Sigmoid colon (tissue), 4 donors: ENCODE data around the gene COX7A2L.

Experiments used
- EP300 ChIP-seq, 4 donors: sonication (generic); formaldehyde crosslinking; IDR thresholded peaks; one replicate each; pipeline ENCODE4 v1.6.1; 2017; ENCODE audit warnings: antibody characterized with exemption in 4 of 4
- POLR2A ChIP-seq, 2 donors: fragments of 450-650 bp; IDR thresholded peaks; one replicate each; pipeline ENCODE4 v1.6.1; 2016; ENCODE audit warnings: antibody characterized with exemption in 2 of 2, mild to moderate bottlenecking in 2 of 2, moderate library complexity in 2 of 2
- POLR2AphosphoS5 ChIP-seq, 4 donors: sonication (generic); formaldehyde crosslinking; IDR thresholded peaks; one replicate each; pipeline ENCODE4 v1.6.1; 2017; ENCODE audit warnings: antibody characterized with exemption in 4 of 4
- TF ChIP-seq, protein P1 (sequence below), 4 experiments: fragments of 450-650 bp in 3 of 4; fragments of 200-600 bp in 1 of 4; IDR thresholded peaks; one replicate each; pipeline ENCODE4 v1.5.1; 2016 to 2019; ENCODE audit warnings: antibody characterized with exemption in 4 of 4, mild to moderate bottlenecking in 3 of 4, moderate library complexity in 2 of 4

DNA sequence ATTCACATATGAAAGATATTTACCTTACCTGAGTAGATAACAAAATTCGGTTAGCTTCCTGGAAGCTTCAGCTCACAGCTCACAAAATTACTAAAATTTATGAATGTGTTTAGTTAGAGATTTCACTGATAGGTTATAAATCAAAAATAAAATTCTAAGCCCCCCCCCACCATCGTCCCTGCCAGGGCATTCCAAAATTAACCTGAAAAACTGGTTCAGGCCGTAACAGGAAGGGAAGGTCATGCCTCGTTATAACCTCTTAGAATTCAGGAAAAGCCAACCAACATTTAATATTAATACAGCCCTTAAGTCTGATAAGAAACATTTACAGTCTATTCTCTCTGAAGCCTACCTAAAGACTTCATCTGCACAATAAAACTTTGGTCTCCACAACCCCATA lies 48.9 kb downstream of the COX7A2L start:
- TF ChIP-seq, protein P1, sequence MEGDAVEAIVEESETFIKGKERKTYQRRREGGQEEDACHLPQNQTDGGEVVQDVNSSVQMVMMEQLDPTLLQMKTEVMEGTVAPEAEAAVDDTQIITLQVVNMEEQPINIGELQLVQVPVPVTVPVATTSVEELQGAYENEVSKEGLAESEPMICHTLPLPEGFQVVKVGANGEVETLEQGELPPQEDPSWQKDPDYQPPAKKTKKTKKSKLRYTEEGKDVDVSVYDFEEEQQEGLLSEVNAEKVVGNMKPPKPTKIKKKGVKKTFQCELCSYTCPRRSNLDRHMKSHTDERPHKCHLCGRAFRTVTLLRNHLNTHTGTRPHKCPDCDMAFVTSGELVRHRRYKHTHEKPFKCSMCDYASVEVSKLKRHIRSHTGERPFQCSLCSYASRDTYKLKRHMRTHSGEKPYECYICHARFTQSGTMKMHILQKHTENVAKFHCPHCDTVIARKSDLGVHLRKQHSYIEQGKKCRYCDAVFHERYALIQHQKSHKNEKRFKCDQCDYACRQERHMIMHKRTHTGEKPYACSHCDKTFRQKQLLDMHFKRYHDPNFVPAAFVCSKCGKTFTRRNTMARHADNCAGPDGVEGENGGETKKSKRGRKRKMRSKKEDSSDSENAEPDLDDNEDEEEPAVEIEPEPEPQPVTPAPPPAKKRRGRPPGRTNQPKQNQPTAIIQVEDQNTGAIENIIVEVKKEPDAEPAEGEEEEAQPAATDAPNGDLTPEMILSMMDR (IDR thresholded peaks at IDR 0.05), result no peak
- TF ChIP-seq POLR2AphosphoS5 (IDR thresholded peaks at IDR 0.05) (no peak), POLR2A (IDR thresholded peaks at IDR 0.05) (no peak), EP300 (IDR thresholded peaks at IDR 0.05) (no peak)
